Mucosa of descending colon (tissue), 3 donors: ENCODE data around the gene PRKAR2B. TPM values are rescaled to one million over a fixed set of nuclear protein-coding genes. Genes with fewer than 3 reads are reported as not detected.

Experiments
- ATAC-seq: fragments of 200-7000 bp; cut with Tn5 transposase; one replicate; pipeline ENCODE4 v1.9.1; 2020; ENCODE audit warnings: mild to moderate bottlenecking, moderate library complexity
- DNase-seq, 3 donors: peaks; one replicate each; pipeline ENCODE4 v3.0.0-alpha.2; 2020
- H3K36me3 ChIP-seq: fragments of 200-600 bp; one replicate; pipeline ENCODE4 v1.8.0; 2021; ENCODE audit warnings: low read depth, mild to moderate bottlenecking
- H3K4me1 ChIP-seq: fragments of 200-600 bp; one replicate; pipeline ENCODE4 v1.8.0; 2021; ENCODE audit warnings: low read depth, mild to moderate bottlenecking
- H3K4me3 ChIP-seq: fragments of 200-600 bp; one replicate; pipeline ENCODE4 v1.8.0; 2021; ENCODE audit warnings: mild to moderate bottlenecking
- H3K9me3 ChIP-seq: fragments of 200-600 bp; one replicate; pipeline ENCODE4 v1.8.0; 2021; ENCODE audit warnings: mild to moderate bottlenecking
- intact Hi-C, 2 donors: fragments of 100-400 bp; cut with DNase I in 1 of 2; cut with micrococcal nuclease in 1 of 2; formaldehyde crosslinking; loops; one replicate each; pipeline versions ENCODE4 v1.11.0 to v1.11.1; 2022; cut with DNase I, micrococcal nuclease
- total RNA-seq, 3 donors: library from RNA; stranded (reverse); fragmentation: NEBNext Ultra II Directional in 2 of 3; extraction: Animal tissue kit (Norgen Biotek cat#: 25700) in 2 of 3; gene quantifications; one replicate each; pipeline versions ENCODE4 v1.2.1 to v1.2.4, GENCODE V29; 2021 to 2023
- TF ChIP-seq, protein P1 (sequence below): fragments of 200-600 bp; IDR thresholded peaks from one replicate; pipeline ENCODE4 v1.8.0; 2022; ENCODE audit warnings: antibody characterized with exemption, mild to moderate bottlenecking
- donor health status: DM: no; HTN: no; CAD: no; lungs with moderate emphysema.
- donor health status: DM: no; HTN: no; CAD: no.
- donor health status: DM: no; HTN: yes; CAD: no.

Gene PRKAR2B
- total RNA-seq, 3 donors from 2014 or later = 4.6 to 20.8 (median 6.4) TPM

DNA sequence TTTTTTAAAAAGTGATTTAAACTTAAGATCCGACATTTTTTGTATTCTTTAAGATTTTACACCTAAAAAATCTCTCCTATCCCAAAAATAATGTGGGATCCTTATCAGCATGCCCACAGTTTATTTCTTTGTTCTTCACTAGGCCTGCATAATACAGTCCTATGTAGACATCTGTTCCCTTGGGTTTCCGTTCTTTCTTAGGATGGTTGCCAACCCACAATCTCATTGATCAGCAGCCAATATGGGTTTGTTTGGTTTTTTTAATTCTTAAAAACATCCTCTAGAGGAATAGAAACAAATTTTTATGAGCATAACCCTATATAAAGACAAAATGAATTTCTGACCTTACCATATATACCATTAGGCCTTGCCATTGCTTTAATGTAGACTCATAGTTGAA, 115.9 kb downstream of the PRKAR2B start:
- no peak overlapping the region for H3K4me3 ChIP-seq
- intact Hi-C loops = no loop called here
- H3K36me3 ChIP-seq = no peaks in the 10 kb centered on the region
- TF ChIP-seq, protein P1, sequence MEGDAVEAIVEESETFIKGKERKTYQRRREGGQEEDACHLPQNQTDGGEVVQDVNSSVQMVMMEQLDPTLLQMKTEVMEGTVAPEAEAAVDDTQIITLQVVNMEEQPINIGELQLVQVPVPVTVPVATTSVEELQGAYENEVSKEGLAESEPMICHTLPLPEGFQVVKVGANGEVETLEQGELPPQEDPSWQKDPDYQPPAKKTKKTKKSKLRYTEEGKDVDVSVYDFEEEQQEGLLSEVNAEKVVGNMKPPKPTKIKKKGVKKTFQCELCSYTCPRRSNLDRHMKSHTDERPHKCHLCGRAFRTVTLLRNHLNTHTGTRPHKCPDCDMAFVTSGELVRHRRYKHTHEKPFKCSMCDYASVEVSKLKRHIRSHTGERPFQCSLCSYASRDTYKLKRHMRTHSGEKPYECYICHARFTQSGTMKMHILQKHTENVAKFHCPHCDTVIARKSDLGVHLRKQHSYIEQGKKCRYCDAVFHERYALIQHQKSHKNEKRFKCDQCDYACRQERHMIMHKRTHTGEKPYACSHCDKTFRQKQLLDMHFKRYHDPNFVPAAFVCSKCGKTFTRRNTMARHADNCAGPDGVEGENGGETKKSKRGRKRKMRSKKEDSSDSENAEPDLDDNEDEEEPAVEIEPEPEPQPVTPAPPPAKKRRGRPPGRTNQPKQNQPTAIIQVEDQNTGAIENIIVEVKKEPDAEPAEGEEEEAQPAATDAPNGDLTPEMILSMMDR = no peak
- H3K9me3 ChIP-seq = no peaks in the 10 kb centered on the region
- no peaks in the 10 kb centered on the region for H3K4me1 ChIP-seq
- no peak for DNase-seq
- ATAC-seq = no peak

DNA sequence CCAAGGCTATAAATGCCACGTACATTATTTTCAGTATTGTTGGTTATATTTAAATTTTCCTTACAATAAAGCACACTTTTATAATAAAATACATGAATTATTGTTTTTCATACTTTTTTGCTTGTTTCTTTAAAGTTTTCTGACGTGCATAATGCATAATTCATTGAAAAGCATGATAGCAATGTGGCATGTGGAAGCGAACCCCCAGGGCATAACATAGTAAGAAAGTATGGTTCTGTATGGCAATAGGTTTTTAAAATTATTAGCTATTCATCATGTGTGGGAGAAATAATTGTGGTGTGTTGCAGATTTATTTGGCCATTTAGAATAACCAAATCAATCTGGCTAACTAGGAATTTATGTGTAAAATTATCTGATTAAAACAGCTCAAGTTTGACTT, 116.9 kb downstream of the PRKAR2B start:
- no peaks in the 10 kb centered on the region for H3K4me1 ChIP-seq
- no peak overlapping the region for H3K4me3 ChIP-seq
- intact Hi-C loops = no loop called here
- no peak for ATAC-seq
- DNase-seq = no peak
- TF ChIP-seq, protein P1 = no peak
- no peaks in the 10 kb centered on the region for H3K36me3 ChIP-seq
- H3K9me3 ChIP-seq = no peaks in the 10 kb centered on the region

DNA sequence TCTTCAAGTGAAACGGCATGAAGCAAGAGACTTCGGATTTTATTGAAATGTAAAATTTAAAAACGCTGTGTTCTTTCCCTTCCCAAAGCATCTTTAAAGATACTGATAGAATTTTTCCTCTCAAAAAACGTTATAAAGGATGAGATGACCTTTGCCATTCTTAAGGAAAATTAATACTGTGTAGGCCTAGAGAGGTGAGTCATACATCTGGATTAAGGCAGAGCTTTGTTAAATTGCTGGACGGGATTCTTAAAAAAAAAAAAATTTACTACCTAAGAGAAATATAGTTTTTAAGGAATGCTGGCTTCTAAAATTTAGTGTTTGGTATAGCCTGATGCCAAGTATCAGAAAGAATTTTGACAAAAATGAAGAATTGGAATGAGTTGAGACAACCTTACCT, 118.0 kb downstream of the PRKAR2B start:
- Histone ChIP-seq H3K36me3 (no peaks in the 10 kb centered on the region), H3K9me3 (no peaks in the 10 kb centered on the region), H3K4me1 (no peaks in the 10 kb centered on the region), H3K4me3 (no peak overlapping the region)
- ATAC-seq (no peak), DNase-seq (no peak)
- intact Hi-C loops = no loop called here
- TF ChIP-seq, protein P1 = no peak

DNA sequence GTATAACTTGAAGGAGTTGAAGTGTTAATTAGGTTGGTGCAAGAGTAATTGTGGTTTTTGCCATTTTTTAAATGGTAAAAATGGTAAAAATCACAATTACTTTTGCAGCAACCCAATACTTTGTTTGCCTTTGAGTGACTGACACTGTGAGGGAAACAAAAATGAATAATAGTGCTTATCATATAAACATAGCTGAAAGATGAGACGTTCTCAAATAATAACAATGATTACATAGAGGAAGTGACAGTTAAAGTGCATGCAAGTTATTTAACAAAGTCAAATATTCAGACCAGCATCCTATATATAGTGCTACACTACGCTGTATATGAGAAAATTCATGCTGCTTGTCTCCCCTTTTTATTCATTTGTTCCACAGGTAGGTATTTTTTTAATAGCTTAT, 119.6 kb downstream of the PRKAR2B start:
- TF ChIP-seq, protein P1 = no peak
- no peaks in the 10 kb centered on the region for H3K4me1 ChIP-seq
- H3K9me3 ChIP-seq = no peaks in the 10 kb centered on the region
- H3K4me3 ChIP-seq = no peak overlapping the region
- ATAC-seq (no peak), DNase-seq (no peak)
- peaks cover 5% of the 10 kb centered on the region for H3K36me3 ChIP-seq
- intact Hi-C loops = no loop called here

DNA sequence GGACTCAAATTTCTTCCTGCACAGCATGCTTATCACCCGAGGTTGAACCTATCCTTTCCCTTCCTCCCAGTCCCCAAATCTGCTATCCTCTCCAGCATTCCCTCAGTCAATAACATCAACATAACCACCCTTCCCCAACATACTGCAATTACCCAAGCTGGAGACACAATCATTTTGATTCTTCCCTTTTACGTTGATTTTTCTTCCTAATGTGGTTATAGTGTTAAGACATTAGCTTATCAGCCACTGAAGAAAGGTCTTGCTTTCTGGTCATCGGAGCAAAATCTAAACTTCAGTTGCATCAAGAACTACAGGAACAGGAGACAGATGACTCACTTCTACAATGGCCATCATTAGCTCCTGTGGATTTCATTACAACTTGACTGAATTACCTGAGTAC, 120.8 kb downstream of the PRKAR2B start:
- DNase-seq = no peak
- Histone ChIP-seq H3K9me3 (no peaks in the 10 kb centered on the region), H3K4me1 (peaks cover 2% of the 10 kb centered on the region), H3K4me3 (no peak overlapping the region), H3K36me3 (peaks cover 5% of the 10 kb centered on the region)
- TF ChIP-seq, protein P1 = no peak
- intact Hi-C loops = no loop called here
- no peak for ATAC-seq

DNA sequence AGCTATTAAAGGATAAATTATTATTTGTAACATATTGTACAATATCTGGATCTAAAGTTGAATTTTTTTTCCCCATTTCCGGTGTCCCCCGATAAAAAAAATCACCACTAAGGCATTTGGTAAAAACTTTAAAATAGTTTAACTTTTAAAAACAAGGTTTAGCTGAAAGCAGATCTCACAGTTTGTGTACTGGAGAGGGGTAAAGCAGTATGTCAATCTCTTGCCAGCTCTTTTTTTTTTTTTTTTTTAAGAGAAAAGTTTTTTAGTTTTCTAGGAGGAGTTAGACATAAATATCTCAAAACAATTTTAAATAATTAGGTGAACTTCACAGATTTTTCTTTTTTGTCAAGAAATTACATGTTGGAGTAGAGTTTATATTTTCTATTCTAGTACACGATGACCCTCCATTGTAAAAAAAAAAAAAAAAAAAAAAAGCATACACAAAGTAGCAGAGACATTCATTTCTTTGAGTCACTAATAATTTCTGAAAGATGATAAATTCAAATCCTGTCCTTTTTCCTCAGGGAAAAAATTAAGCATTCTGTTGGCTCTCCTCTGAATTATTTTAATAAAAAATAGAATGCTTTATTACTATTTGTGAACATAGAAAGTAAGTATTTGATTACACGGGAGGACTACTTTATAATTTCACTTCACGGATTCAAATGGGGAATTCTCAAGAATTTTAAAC, 122.4 kb downstream of the PRKAR2B start:
- DNase-seq = no peak
- intact Hi-C loops = no loop called here
- H3K4me1 ChIP-seq = peaks cover 6% of the 10 kb centered on the region
- ATAC-seq = no peak
- no peaks in the 10 kb centered on the region for H3K9me3 ChIP-seq
- no peak overlapping the region for H3K4me3 ChIP-seq
- peaks cover 5% of the 10 kb centered on the region for H3K36me3 ChIP-seq
- TF ChIP-seq, protein P1 = no peak
